SK-N-SH (cell line): ENCODE measurements around the gene YWHAE. TPM values are rescaled to one million over a fixed set of nuclear protein-coding genes. Genes with fewer than 3 reads are reported as not detected.

Experiments
- CTCF ChIA-PET: fragments of 300-600, 350-600 bp; formaldehyde crosslinking; extraction: SDS; loops from one replicate; lab custom pipeline; 2021; lab: Yijun Ruan, JAX
- POLR2A ChIA-PET: fragments of 350-600 bp; sonication (Branson Sonifier 250); formaldehyde crosslinking; extraction: SDS; loops from one replicate; lab custom pipeline; 2020; ENCODE audit warnings: antibody characterized with exemption, inconsistent platforms; lab: Yijun Ruan, JAX
- DNase-seq: peaks from one replicate; pipeline ENCODE4 v3.0.0; 2012
- H2AFZ ChIP-seq: fragments of 200-600 bp; sonication (generic); 2 replicates; pipeline ENCODE4 v1.8.1; 2016; ENCODE audit warnings: antibody characterized with exemption, mild to moderate bottlenecking, low read depth
- H3F3A ChIP-seq: fragments of 200-600 bp; sonication (generic); replicated peaks from 2 replicates; pipeline ENCODE3; 2016; ENCODE audit warnings: antibody characterized with exemption, mild to moderate bottlenecking; ENCODE audit not compliant: insufficient read depth
- H3K27ac ChIP-seq, 2 experiments: fragments of 200-500 bp in 1 of 2; fragments of 200-600 bp in 1 of 2; sonication (Bioruptor generic) in 1 of 2; sonication (generic), shearing (Covaris generic) in 1 of 2; 2 replicates each; pipeline versions ENCODE4 v1.5.1 to v1.6.1; 2014 to 2016; ENCODE audit warnings: low read depth in 2 of 2, inconsistent platforms in 1 of 2, low read length in 1 of 2, mild to moderate bottlenecking in 1 of 2, mixed read lengths in 1 of 2
- H3K27me3 ChIP-seq: fragments of 200-600 bp; sonication (generic), shearing (Covaris generic); 2 replicates; pipeline ENCODE4 v1.6.1; 2016; ENCODE audit warnings: mixed run types; ENCODE audit not compliant: insufficient read depth
- H3K36me3 ChIP-seq, 2 experiments: fragments of 200-500 bp in 1 of 2; fragments of 200-600 bp in 1 of 2; sonication (Bioruptor generic) in 1 of 2; sonication (generic) in 1 of 2; replicated peaks in 1 of 2; 2 replicates each; pipeline versions ENCODE3 to v1.5.1; 2014 to 2016; ENCODE audit warnings: low read length in 1 of 2, mild to moderate bottlenecking in 1 of 2; ENCODE audit not compliant: insufficient read depth in 2 of 2, control insufficient read depth in 1 of 2
- H3K4me1 ChIP-seq, 2 experiments: fragments of 200-500 bp in 1 of 2; fragments of 200-600 bp in 1 of 2; sonication (Bioruptor generic) in 1 of 2; sonication (generic), shearing (Covaris generic) in 1 of 2; 2 replicates each; pipeline versions ENCODE4 v1.5.1 to v1.6.1; 2014 to 2016; ENCODE audit warnings: low read depth in 1 of 2, low read length in 1 of 2, mixed run types in 1 of 2; ENCODE audit not compliant: insufficient read depth in 2 of 2, control insufficient read depth in 1 of 2
- H3K4me2 ChIP-seq: fragments of 200-600 bp; sonication (generic), shearing (Covaris generic); 2 replicates; pipeline ENCODE4 v1.6.1; 2017; ENCODE audit warnings: mixed run types
- H3K4me3 ChIP-seq, 2 experiments: fragments of 200-500 bp in 1 of 2; fragments of 200-600 bp in 1 of 2; sonication (Bioruptor generic) in 1 of 2; sonication (generic), shearing (Covaris generic) in 1 of 2; 2 replicates each; pipeline versions ENCODE4 v1.5.1 to v1.8.1; 2014 to 2016; ENCODE audit warnings: low read depth in 2 of 2, inconsistent platforms in 1 of 2, low read length in 1 of 2, mild to moderate bottlenecking in 1 of 2, mixed read lengths in 1 of 2, moderate library complexity in 1 of 2
- H3K79me2 ChIP-seq: fragments of 200-600 bp; sonication (generic); 2 replicates; pipeline ENCODE4 v1.8.1; 2017; ENCODE audit warnings: mild to moderate bottlenecking; ENCODE audit not compliant: insufficient read depth
- H3K9ac ChIP-seq: fragments of 200-600 bp; sonication (generic); 2 replicates; pipeline ENCODE4 v1.6.1; 2017; ENCODE audit warnings: mixed run types
- H3K9me2 ChIP-seq: fragments of 200-600 bp; sonication (generic); 2 replicates; pipeline ENCODE4 v1.6.1; 2017; ENCODE audit warnings: mixed run types
- H3K9me3 ChIP-seq: fragments of 200-600 bp; sonication (generic); 2 replicates; pipeline ENCODE4 v1.6.1; 2017; ENCODE audit warnings: mixed run types, mild to moderate bottlenecking, moderate library complexity
- H4K20me1 ChIP-seq: fragments of 200-600 bp; sonication (generic); 2 replicates; pipeline ENCODE4 v1.6.1; 2017; ENCODE audit warnings: mild to moderate bottlenecking, mixed run types; ENCODE audit not compliant: insufficient read depth
- CHD2 ChIP-seq: fragments of 150-350 bp; IDR thresholded peaks from 2 replicates; pipeline ENCODE4 v1.6.1; 2018; ENCODE audit warnings: low read length; ENCODE audit not compliant: partially characterized antibody
- CTCF ChIP-seq: fragments of 200-600 bp; sonication (generic); IDR thresholded peaks from 2 replicates; pipeline ENCODE4 v1.6.1; 2017; ENCODE audit warnings: antibody characterized with exemption, mild to moderate bottlenecking, moderate library complexity
- ELF1 ChIP-seq: IDR thresholded peaks from 2 replicates; pipeline ENCODE4 v1.4.0; 2012
- FOXJ3 ChIP-seq: sonication (generic); formaldehyde crosslinking; IDR thresholded peaks from 2 replicates; pipeline ENCODE4 v1.5.1; 2020; ENCODE audit warnings: mild to moderate bottlenecking, missing genetic modification reagents
- FOXM1 ChIP-seq: IDR thresholded peaks from 2 replicates; pipeline ENCODE4 v1.4.0; 2012; ENCODE audit warnings: low read depth, mild to moderate bottlenecking
- GABPA ChIP-seq: IDR thresholded peaks from 2 replicates; pipeline ENCODE4 v1.4.0; 2012; ENCODE audit warnings: low read depth, mild to moderate bottlenecking
- JUND ChIP-seq: IDR thresholded peaks from 2 replicates; pipeline ENCODE4 v1.4.0; 2012
- MAX ChIP-seq: IDR thresholded peaks from 2 replicates; pipeline ENCODE4 v1.4.0; 2012; ENCODE audit warnings: low read depth
- MXI1 ChIP-seq: IDR thresholded peaks from 2 replicates; pipeline ENCODE4 v1.6.1; 2012; ENCODE audit warnings: mild to moderate bottlenecking, low read depth, low read length, improper control_type of control experiment
- NRF1 ChIP-seq: IDR thresholded peaks from 2 replicates; pipeline ENCODE4 v1.6.1; 2012; ENCODE audit warnings: low read depth, mild to moderate bottlenecking, low read length
- PBX3 ChIP-seq: IDR thresholded peaks from 2 replicates; pipeline ENCODE4; 2012
- POLR2AphosphoS5 ChIP-seq: IDR thresholded peaks from 2 replicates; pipeline ENCODE4 v1.6.1; 2012; ENCODE audit warnings: low read depth, low read length
- SIN3A ChIP-seq: IDR thresholded peaks from 2 replicates; pipeline ENCODE4 v1.6.1; 2012; ENCODE audit warnings: low read depth, mild to moderate bottlenecking, low read length, moderate library complexity, borderline replicate concordance
- TAF1 ChIP-seq: IDR thresholded peaks from 2 replicates; pipeline ENCODE4 v1.6.1; 2012; ENCODE audit warnings: low read depth, mild to moderate bottlenecking, low read length, moderate library complexity, borderline replicate concordance
- TEAD4 ChIP-seq: IDR thresholded peaks from 2 replicates; pipeline ENCODE4 v1.4.0; 2012; ENCODE audit warnings: mild to moderate bottlenecking, borderline replicate concordance; ENCODE audit not compliant: insufficient read depth
- YY1 ChIP-seq: IDR thresholded peaks from 2 replicates; pipeline ENCODE4 v1.4.0; 2012; ENCODE audit warnings: low read depth, mild to moderate bottlenecking
- WGBS: methylation state at CpG from one replicate; pipeline ENCODE4 v1.1.6; 2017; ENCODE audit warnings: low lambda C conversion rate; 5-methylcytosine and 5-hydroxymethylcytosine counted together
- polyA plus RNA-seq, 3 experiments: library from polyadenylated mRNA; depleted of rRNA; stranded (reverse); fragments of >200 nt; gene quantifications; 2 replicates each; pipeline ENCODE4 v1.2.3, GENCODE V29; 2012
- TF ChIP-seq, protein P1 (sequence below): IDR thresholded peaks from 2 replicates; pipeline ENCODE4 v1.4.0; 2012; ENCODE audit warnings: low read depth, borderline replicate concordance
- TF ChIP-seq, protein P2 (sequence below): IDR thresholded peaks from 2 replicates; pipeline ENCODE4 v1.6.1; 2012; ENCODE audit warnings: mild to moderate bottlenecking, low read depth, low read length, moderate library complexity

The YWHAE gene
- polyA plus RNA-seq (2012; rRNA removed): 812 and 1,023 TPM in 2 replicates
- polyA plus RNA-seq (2012; cell fraction: cytosol; rRNA removed): 1,249 and 1,463 TPM in 2 replicates
- 328 and 363 TPM in 2 replicates for polyA plus RNA-seq (2012; cell fraction: nucleus; rRNA removed)

- Histone ChIP-seq H3K36me3 (peaks cover 0 to 15% of the 10 kb centered on the region in 2 experiments), H3K27ac (peak within 1 kb of the TSS; percentile 97), H3K9me2 (no peaks in the 10 kb centered on the region), H3K9me3 (no peaks in the 10 kb centered on the region), H2AFZ (peak within 1 kb of the TSS; percentile 83), H3F3A (peaks cover 7% of the 10 kb centered on the region), H3K79me2 (peaks cover 53% of the 10 kb centered on the region), H3K4me2 (peak within 1 kb of the TSS; percentile 85), H3K4me1 (peaks cover 0 to 4% of the 10 kb centered on the region in 2 experiments; a peak in 2 of 4 replicates)
- POLR2A ChIA-PET: interaction anchor here (0.5 to 1.9 kb wide), 5 partner anchors 9 to 116 kb away, joined by 3 to 14 read pairs (median 4); partner anchors contain the start of genes CRK and INPP5K
- WGBS: under 1% methylated on average over 15 of the region's 82 CpGs
- TF ChIP-seq, protein P1, sequence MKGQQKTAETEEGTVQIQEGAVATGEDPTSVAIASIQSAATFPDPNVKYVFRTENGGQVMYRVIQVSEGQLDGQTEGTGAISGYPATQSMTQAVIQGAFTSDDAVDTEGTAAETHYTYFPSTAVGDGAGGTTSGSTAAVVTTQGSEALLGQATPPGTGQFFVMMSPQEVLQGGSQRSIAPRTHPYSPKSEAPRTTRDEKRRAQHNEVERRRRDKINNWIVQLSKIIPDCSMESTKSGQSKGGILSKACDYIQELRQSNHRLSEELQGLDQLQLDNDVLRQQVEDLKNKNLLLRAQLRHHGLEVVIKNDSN: no peak
- peak; percentile 79 for TF ChIP-seq NRF1
- no peak for TF ChIP-seq CHD2
- peak; percentile 74 for TF ChIP-seq ELF1
- TF ChIP-seq TAF1: peak; percentile 90; the same call in 1 of the 2 replicates
- peak; percentile 53; the same call in 1 of the 2 replicates for TF ChIP-seq SIN3A
- peak; percentile 96 for TF ChIP-seq POLR2AphosphoS5
- peak; percentile 32; the same call in 1 of the 2 replicates for TF ChIP-seq FOXM1
- TF ChIP-seq JUND: no peak
- TF ChIP-seq CTCF: no peak
- peak; percentile 71 for TF ChIP-seq FOXJ3 (CRISPR knock-in tag)
- peak; percentile 98 for TF ChIP-seq TEAD4
- peak; percentile 77 for TF ChIP-seq MAX
- TF ChIP-seq YY1: peak; percentile 98
- peak; percentile 98 for TF ChIP-seq MXI1
- TF ChIP-seq PBX3: peak; percentile 10; the same call in 1 of the 2 replicates
- TF ChIP-seq GABPA: peak; percentile 62; the same call in 1 of the 2 replicates
- TF ChIP-seq, protein P2, sequence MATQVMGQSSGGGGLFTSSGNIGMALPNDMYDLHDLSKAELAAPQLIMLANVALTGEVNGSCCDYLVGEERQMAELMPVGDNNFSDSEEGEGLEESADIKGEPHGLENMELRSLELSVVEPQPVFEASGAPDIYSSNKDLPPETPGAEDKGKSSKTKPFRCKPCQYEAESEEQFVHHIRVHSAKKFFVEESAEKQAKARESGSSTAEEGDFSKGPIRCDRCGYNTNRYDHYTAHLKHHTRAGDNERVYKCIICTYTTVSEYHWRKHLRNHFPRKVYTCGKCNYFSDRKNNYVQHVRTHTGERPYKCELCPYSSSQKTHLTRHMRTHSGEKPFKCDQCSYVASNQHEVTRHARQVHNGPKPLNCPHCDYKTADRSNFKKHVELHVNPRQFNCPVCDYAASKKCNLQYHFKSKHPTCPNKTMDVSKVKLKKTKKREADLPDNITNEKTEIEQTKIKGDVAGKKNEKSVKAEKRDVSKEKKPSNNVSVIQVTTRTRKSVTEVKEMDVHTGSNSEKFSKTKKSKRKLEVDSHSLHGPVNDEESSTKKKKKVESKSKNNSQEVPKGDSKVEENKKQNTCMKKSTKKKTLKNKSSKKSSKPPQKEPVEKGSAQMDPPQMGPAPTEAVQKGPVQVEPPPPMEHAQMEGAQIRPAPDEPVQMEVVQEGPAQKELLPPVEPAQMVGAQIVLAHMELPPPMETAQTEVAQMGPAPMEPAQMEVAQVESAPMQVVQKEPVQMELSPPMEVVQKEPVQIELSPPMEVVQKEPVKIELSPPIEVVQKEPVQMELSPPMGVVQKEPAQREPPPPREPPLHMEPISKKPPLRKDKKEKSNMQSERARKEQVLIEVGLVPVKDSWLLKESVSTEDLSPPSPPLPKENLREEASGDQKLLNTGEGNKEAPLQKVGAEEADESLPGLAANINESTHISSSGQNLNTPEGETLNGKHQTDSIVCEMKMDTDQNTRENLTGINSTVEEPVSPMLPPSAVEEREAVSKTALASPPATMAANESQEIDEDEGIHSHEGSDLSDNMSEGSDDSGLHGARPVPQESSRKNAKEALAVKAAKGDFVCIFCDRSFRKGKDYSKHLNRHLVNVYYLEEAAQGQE: peak; percentile 42; the same call in 1 of the 2 replicates
- TF ChIP-seq, all 33 proteins: peak for 14
- peaks cover 45% of the 10 kb centered on the region for H4K20me1 ChIP-seq
- CTCF ChIA-PET: interaction anchor here (0.6 to 3.3 kb wide), 5 partner anchors 25 to 329 kb away, joined by 3 to 13 read pairs (median 3); partner anchors contain the start of gene INPP5K
- H3K9ac ChIP-seq: peak within 1 kb of the TSS; percentile 99
- peak; percentile 96 for DNase-seq
- peak within 1 kb of the TSS; percentile 68 to 99 for H3K4me3 ChIP-seq
- H3K27me3 ChIP-seq: no peaks in the 10 kb centered on the region
Observed at GRCh38 chr17:1399679-1400512, at the start of gene YWHAE. TSS of gene YWHAE (minus strand) at chr17:1400222. CDS start at chr17:1400110, 112 bp downstream.
